SK-N-SH (cell line): Measurements from ENCODE around the gene WDR64. TPM values are rescaled to one million over a fixed set of nuclear protein-coding genes. Genes with fewer than 3 reads are reported as not detected.

Source experiments
- CTCF ChIA-PET: fragments of 300-600, 350-600 bp; formaldehyde crosslinking; extraction: SDS; loops from one replicate; lab custom pipeline; 2021; lab: Yijun Ruan, JAX
- POLR2A ChIA-PET: fragments of 350-600 bp; sonication (Branson Sonifier 250); formaldehyde crosslinking; extraction: SDS; loops from one replicate; lab custom pipeline; 2020; ENCODE audit warnings: antibody characterized with exemption, inconsistent platforms; lab: Yijun Ruan, JAX
- DNase-seq: peaks from one replicate; pipeline ENCODE4 v3.0.0; 2012
- H2AFZ ChIP-seq: fragments of 200-600 bp; sonication (generic); 2 replicates; pipeline ENCODE4 v1.8.1; 2016; ENCODE audit warnings: antibody characterized with exemption, mild to moderate bottlenecking, low read depth
- H3F3A ChIP-seq: fragments of 200-600 bp; sonication (generic); replicated peaks from 2 replicates; pipeline ENCODE3; 2016; ENCODE audit warnings: antibody characterized with exemption, mild to moderate bottlenecking; ENCODE audit not compliant: insufficient read depth
- H3K27ac ChIP-seq, 2 experiments: fragments of 200-500 bp in 1 of 2; fragments of 200-600 bp in 1 of 2; sonication (Bioruptor generic) in 1 of 2; sonication (generic), shearing (Covaris generic) in 1 of 2; 2 replicates each; pipeline versions ENCODE4 v1.5.1 to v1.6.1; 2014 to 2016; ENCODE audit warnings: low read depth in 2 of 2, inconsistent platforms in 1 of 2, low read length in 1 of 2, mild to moderate bottlenecking in 1 of 2, mixed read lengths in 1 of 2
- H3K27me3 ChIP-seq: fragments of 200-600 bp; sonication (generic), shearing (Covaris generic); 2 replicates; pipeline ENCODE4 v1.6.1; 2016; ENCODE audit warnings: mixed run types; ENCODE audit not compliant: insufficient read depth
- H3K36me3 ChIP-seq, 2 experiments: fragments of 200-500 bp in 1 of 2; fragments of 200-600 bp in 1 of 2; sonication (Bioruptor generic) in 1 of 2; sonication (generic) in 1 of 2; replicated peaks in 1 of 2; 2 replicates each; pipeline versions ENCODE3 to v1.5.1; 2014 to 2016; ENCODE audit warnings: low read length in 1 of 2, mild to moderate bottlenecking in 1 of 2; ENCODE audit not compliant: insufficient read depth in 2 of 2, control insufficient read depth in 1 of 2
- H3K4me1 ChIP-seq, 2 experiments: fragments of 200-500 bp in 1 of 2; fragments of 200-600 bp in 1 of 2; sonication (Bioruptor generic) in 1 of 2; sonication (generic), shearing (Covaris generic) in 1 of 2; 2 replicates each; pipeline versions ENCODE4 v1.5.1 to v1.6.1; 2014 to 2016; ENCODE audit warnings: low read depth in 1 of 2, low read length in 1 of 2, mixed run types in 1 of 2; ENCODE audit not compliant: insufficient read depth in 2 of 2, control insufficient read depth in 1 of 2
- H3K4me2 ChIP-seq: fragments of 200-600 bp; sonication (generic), shearing (Covaris generic); 2 replicates; pipeline ENCODE4 v1.6.1; 2017; ENCODE audit warnings: mixed run types
- H3K4me3 ChIP-seq, 2 experiments: fragments of 200-500 bp in 1 of 2; fragments of 200-600 bp in 1 of 2; sonication (Bioruptor generic) in 1 of 2; sonication (generic), shearing (Covaris generic) in 1 of 2; 2 replicates each; pipeline versions ENCODE4 v1.5.1 to v1.8.1; 2014 to 2016; ENCODE audit warnings: low read depth in 2 of 2, inconsistent platforms in 1 of 2, low read length in 1 of 2, mild to moderate bottlenecking in 1 of 2, mixed read lengths in 1 of 2, moderate library complexity in 1 of 2
- H3K79me2 ChIP-seq: fragments of 200-600 bp; sonication (generic); 2 replicates; pipeline ENCODE4 v1.8.1; 2017; ENCODE audit warnings: mild to moderate bottlenecking; ENCODE audit not compliant: insufficient read depth
- H3K9ac ChIP-seq: fragments of 200-600 bp; sonication (generic); 2 replicates; pipeline ENCODE4 v1.6.1; 2017; ENCODE audit warnings: mixed run types
- H3K9me2 ChIP-seq: fragments of 200-600 bp; sonication (generic); 2 replicates; pipeline ENCODE4 v1.6.1; 2017; ENCODE audit warnings: mixed run types
- H3K9me3 ChIP-seq: fragments of 200-600 bp; sonication (generic); 2 replicates; pipeline ENCODE4 v1.6.1; 2017; ENCODE audit warnings: mixed run types, mild to moderate bottlenecking, moderate library complexity
- H4K20me1 ChIP-seq: fragments of 200-600 bp; sonication (generic); 2 replicates; pipeline ENCODE4 v1.6.1; 2017; ENCODE audit warnings: mild to moderate bottlenecking, mixed run types; ENCODE audit not compliant: insufficient read depth
- ELF1 ChIP-seq: IDR thresholded peaks from 2 replicates; pipeline ENCODE4 v1.4.0; 2012
- FOSL2 ChIP-seq: IDR thresholded peaks from 2 replicates; pipeline ENCODE4 v1.4.0; 2012; ENCODE audit warnings: low read depth, mild to moderate bottlenecking, moderate library complexity, borderline replicate concordance
- FOXJ3 ChIP-seq: sonication (generic); formaldehyde crosslinking; IDR thresholded peaks from 2 replicates; pipeline ENCODE4 v1.5.1; 2020; ENCODE audit warnings: mild to moderate bottlenecking, missing genetic modification reagents
- JUND ChIP-seq: IDR thresholded peaks from 2 replicates; pipeline ENCODE4 v1.4.0; 2012
- MAX ChIP-seq: IDR thresholded peaks from 2 replicates; pipeline ENCODE4 v1.4.0; 2012; ENCODE audit warnings: low read depth
- NFIC ChIP-seq: IDR thresholded peaks from 2 replicates; pipeline ENCODE4 v1.4.0; 2012; ENCODE audit warnings: borderline replicate concordance
- RAD21 ChIP-seq: IDR thresholded peaks from 2 replicates; pipeline ENCODE4 v1.6.1; 2012; ENCODE audit warnings: mild to moderate bottlenecking, low read length
- SMC3 ChIP-seq: IDR thresholded peaks from 2 replicates; pipeline ENCODE4 v1.6.1; 2012; ENCODE audit warnings: low read depth, low read length, improper control_type of control experiment
- WGBS: methylation state at CpG from one replicate; pipeline ENCODE4 v1.1.6; 2017; ENCODE audit warnings: low lambda C conversion rate; 5-methylcytosine and 5-hydroxymethylcytosine counted together
- polyA plus RNA-seq, 3 experiments: library from polyadenylated mRNA; depleted of rRNA; stranded (reverse); fragments of >200 nt; gene quantifications; 2 replicates each; pipeline ENCODE4 v1.2.3, GENCODE V29; 2012
- TF ChIP-seq, protein P1 (sequence below): fragments of 150-350 bp; IDR thresholded peaks from 2 replicates; pipeline ENCODE4 v1.6.1; 2016; ENCODE audit warnings: mild to moderate bottlenecking, low read depth, low read length
- TF ChIP-seq, protein P2 (sequence below): IDR thresholded peaks from 2 replicates; pipeline ENCODE4 v1.6.1; 2012; ENCODE audit warnings: mild to moderate bottlenecking, low read depth, low read length, moderate library complexity
- TF ChIP-seq, protein P3 (sequence below): IDR thresholded peaks from 2 replicates; pipeline ENCODE4 v1.4.0; 2012; ENCODE audit warnings: low read depth, borderline replicate concordance
- TF ChIP-seq, protein P4 (sequence below): fragments of 200-600 bp; sonication (generic); IDR thresholded peaks from 2 replicates; pipeline ENCODE4 v1.6.1; 2017; ENCODE audit warnings: antibody characterized with exemption, mild to moderate bottlenecking, moderate library complexity

The WDR64 gene
- polyA plus RNA-seq, 1 of the 3 experiments (the other 2 are of a cell fraction), result not detected

DNA sequence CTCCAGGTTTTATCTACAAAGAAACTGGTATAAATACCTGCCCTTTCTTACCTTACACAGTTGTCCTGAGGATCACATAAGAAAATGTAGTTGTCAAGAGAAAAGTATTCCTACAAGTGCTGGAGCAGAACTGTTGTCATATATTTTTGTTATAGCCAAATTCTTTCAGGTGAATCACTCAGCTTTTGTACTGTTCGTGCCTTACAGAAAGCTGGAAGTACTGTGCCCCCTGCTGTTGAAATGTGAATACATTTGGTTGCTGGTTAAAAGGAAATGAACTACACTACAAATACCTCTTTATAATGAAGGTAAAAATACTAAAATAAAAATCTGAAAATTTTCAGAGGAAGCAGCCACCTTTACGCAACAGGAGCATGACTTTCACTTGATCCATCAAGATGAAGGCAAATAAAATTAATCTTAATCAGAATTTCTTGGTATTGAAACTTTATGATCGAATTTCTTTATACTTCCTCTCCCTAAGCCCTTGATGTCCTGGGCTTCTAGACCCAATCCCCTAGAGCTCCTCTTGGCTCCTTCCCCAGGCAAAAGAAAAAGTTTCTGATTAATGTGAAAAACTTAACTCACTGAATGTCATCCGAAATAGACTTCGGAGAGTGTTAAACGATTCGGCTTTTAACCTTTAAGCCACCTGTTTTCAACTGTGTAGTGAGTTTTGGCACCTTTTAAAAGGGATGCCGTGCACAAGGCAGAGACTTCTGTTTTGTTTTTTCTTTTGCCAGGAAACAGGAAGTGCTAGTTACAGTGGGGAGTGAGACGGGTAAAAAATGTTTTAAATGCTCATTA is 24.4 kb upstream of the WDR64 start:
- ChIA-PET CTCF (interaction anchor here (1.0 to 4.2 kb wide), 10 partner anchors 8 to 740 kb away, joined by 3 to 41 read pairs (median 6); partner anchors contain the start of gene KMO), POLR2A (no interaction called here)
- Histone ChIP-seq H3F3A (peaks cover 12% of the 10 kb centered on the region), H3K4me1 (no peaks in the 10 kb centered on the region; a peak in 1 of 4 replicates), H3K4me2 (no peak overlapping the region), H3K27ac (no peak overlapping the region), H3K9ac (no peak overlapping the region), H3K9me2 (no peaks in the 10 kb centered on the region; the same call in 1 of the 2 replicates), H3K27me3 (no peaks in the 10 kb centered on the region), H3K36me3 (peaks cover 8 to 11% of the 10 kb centered on the region in 2 experiments), H4K20me1 (no peaks in the 10 kb centered on the region), H3K79me2 (no peaks in the 10 kb centered on the region), H2AFZ (no peak overlapping the region), H3K9me3 (no peaks in the 10 kb centered on the region), H3K4me3 (no peak overlapping the region)
- TF ChIP-seq, protein P1, sequence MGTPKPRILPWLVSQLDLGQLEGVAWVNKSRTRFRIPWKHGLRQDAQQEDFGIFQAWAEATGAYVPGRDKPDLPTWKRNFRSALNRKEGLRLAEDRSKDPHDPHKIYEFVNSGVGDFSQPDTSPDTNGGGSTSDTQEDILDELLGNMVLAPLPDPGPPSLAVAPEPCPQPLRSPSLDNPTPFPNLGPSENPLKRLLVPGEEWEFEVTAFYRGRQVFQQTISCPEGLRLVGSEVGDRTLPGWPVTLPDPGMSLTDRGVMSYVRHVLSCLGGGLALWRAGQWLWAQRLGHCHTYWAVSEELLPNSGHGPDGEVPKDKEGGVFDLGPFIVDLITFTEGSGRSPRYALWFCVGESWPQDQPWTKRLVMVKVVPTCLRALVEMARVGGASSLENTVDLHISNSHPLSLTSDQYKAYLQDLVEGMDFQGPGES, result no peak
- TF ChIP-seq NFIC (no peak), FOXJ3 (CRISPR knock-in tag) (no peak), MAX (no peak), FOSL2 (0 out of 2 replicates have a peak, but pooled peaks have one; percentile 29), JUND (0 out of 2 replicates have a peak, but pooled peaks have one; percentile 8), ELF1 (no peak), SMC3 (peak; percentile 64), RAD21 (peak; percentile 62)
- TF ChIP-seq, protein P2, sequence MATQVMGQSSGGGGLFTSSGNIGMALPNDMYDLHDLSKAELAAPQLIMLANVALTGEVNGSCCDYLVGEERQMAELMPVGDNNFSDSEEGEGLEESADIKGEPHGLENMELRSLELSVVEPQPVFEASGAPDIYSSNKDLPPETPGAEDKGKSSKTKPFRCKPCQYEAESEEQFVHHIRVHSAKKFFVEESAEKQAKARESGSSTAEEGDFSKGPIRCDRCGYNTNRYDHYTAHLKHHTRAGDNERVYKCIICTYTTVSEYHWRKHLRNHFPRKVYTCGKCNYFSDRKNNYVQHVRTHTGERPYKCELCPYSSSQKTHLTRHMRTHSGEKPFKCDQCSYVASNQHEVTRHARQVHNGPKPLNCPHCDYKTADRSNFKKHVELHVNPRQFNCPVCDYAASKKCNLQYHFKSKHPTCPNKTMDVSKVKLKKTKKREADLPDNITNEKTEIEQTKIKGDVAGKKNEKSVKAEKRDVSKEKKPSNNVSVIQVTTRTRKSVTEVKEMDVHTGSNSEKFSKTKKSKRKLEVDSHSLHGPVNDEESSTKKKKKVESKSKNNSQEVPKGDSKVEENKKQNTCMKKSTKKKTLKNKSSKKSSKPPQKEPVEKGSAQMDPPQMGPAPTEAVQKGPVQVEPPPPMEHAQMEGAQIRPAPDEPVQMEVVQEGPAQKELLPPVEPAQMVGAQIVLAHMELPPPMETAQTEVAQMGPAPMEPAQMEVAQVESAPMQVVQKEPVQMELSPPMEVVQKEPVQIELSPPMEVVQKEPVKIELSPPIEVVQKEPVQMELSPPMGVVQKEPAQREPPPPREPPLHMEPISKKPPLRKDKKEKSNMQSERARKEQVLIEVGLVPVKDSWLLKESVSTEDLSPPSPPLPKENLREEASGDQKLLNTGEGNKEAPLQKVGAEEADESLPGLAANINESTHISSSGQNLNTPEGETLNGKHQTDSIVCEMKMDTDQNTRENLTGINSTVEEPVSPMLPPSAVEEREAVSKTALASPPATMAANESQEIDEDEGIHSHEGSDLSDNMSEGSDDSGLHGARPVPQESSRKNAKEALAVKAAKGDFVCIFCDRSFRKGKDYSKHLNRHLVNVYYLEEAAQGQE, result no peak
- TF ChIP-seq, protein P3, sequence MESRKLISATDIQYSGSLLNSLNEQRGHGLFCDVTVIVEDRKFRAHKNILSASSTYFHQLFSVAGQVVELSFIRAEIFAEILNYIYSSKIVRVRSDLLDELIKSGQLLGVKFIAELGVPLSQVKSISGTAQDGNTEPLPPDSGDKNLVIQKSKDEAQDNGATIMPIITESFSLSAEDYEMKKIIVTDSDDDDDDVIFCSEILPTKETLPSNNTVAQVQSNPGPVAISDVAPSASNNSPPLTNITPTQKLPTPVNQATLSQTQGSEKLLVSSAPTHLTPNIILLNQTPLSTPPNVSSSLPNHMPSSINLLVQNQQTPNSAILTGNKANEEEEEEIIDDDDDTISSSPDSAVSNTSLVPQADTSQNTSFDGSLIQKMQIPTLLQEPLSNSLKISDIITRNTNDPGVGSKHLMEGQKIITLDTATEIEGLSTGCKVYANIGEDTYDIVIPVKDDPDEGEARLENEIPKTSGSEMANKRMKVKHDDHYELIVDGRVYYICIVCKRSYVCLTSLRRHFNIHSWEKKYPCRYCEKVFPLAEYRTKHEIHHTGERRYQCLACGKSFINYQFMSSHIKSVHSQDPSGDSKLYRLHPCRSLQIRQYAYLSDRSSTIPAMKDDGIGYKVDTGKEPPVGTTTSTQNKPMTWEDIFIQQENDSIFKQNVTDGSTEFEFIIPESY, result no peak
- TF ChIP-seq, protein P4, sequence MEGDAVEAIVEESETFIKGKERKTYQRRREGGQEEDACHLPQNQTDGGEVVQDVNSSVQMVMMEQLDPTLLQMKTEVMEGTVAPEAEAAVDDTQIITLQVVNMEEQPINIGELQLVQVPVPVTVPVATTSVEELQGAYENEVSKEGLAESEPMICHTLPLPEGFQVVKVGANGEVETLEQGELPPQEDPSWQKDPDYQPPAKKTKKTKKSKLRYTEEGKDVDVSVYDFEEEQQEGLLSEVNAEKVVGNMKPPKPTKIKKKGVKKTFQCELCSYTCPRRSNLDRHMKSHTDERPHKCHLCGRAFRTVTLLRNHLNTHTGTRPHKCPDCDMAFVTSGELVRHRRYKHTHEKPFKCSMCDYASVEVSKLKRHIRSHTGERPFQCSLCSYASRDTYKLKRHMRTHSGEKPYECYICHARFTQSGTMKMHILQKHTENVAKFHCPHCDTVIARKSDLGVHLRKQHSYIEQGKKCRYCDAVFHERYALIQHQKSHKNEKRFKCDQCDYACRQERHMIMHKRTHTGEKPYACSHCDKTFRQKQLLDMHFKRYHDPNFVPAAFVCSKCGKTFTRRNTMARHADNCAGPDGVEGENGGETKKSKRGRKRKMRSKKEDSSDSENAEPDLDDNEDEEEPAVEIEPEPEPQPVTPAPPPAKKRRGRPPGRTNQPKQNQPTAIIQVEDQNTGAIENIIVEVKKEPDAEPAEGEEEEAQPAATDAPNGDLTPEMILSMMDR, result peak; percentile 82
- 65% methylated on average over 9 of the region's 9 CpGs for whole genome bisulfite sequencing
- DNase-seq, result no peak
